HCT116 (cell line): Measurements from ENCODE around the gene MMS22L. TPM values are rescaled to one million over a fixed set of nuclear protein-coding genes. Genes with fewer than 3 reads are reported as not detected.

Experiments
- ATAC-seq: fragments of 200-7000 bp; cut with Tn5 transposase; 2 replicates; pipeline ENCODE4 v1.9.1; 2020; ENCODE audit warnings: mild to moderate bottlenecking, moderate library complexity
- BruUV-seq: library from RNA; stranded (reverse); fragments of 400-500 nt; replicated peaks from 2 replicates; lab custom pipeline; 2021; lab: Mats Ljungman, UMichigan
- CTCF ChIA-PET: fragments of 300-600 bp; sonication (Branson Sonifier 250); formaldehyde crosslinking; loops from one replicate; lab custom pipeline; 2021; ENCODE audit warnings: antibody characterized with exemption; lab: Charles Lee
- POLR2A ChIA-PET: fragments of 300-600, 350-600 bp; sonication (Branson Sonifier 250); formaldehyde crosslinking; loops from one replicate; lab custom pipeline; 2021; ENCODE audit warnings: antibody characterized with exemption; lab: Charles Lee
- RAD21 ChIA-PET, 2 experiments: fragments of 300-600 bp; sonication (Branson Sonifier 250); formaldehyde crosslinking; loops; one replicate each; lab custom pipeline; 2023; ENCODE audit warnings: low total read pairs in 2 of 2; ENCODE audit not compliant: uncharacterized antibody in 2 of 2, unreplicated experiment in 2 of 2, low non-redundant PET in 1 of 2; lab: Charles Lee
- DNase-seq: peaks from one replicate; pipeline ENCODE4 v3.0.0-alpha.2; 2010; ENCODE audit warnings: low read depth, low spot score
- H2AFZ ChIP-seq: fragments of 200-600 bp; shearing (Covaris generic), sonication (generic); 2 replicates; pipeline ENCODE4 v1.6.1; 2017; ENCODE audit warnings: low read depth, mixed run types, mixed read lengths, antibody characterized with exemption, low read length; ENCODE audit not compliant: poor library complexity, severe bottlenecking
- H3K27ac ChIP-seq: 2 replicates; pipeline ENCODE4 v1.5.1; 2012; ENCODE audit warnings: low read depth, low read length
- H3K27me3 ChIP-seq: fragments of 200-600 bp; sonication (generic); 2 replicates; pipeline ENCODE4 v1.6.1; 2016; ENCODE audit warnings: mixed run types, low read length, mixed read lengths; ENCODE audit not compliant: insufficient read depth
- H3K36me3 ChIP-seq, 2 experiments: fragments of 200-500 bp in 1 of 2; fragments of 200-600 bp in 1 of 2; sonication (Bioruptor generic) in 1 of 2; sonication (generic) in 1 of 2; 2 replicates each; pipeline versions ENCODE4 v1.5.1 to v1.6.1; 2014 to 2016; ENCODE audit warnings: low read length in 2 of 2, inconsistent platforms in 1 of 2, mixed read lengths in 1 of 2, mixed run types in 1 of 2; ENCODE audit not compliant: insufficient read depth in 2 of 2, control insufficient read depth in 1 of 2
- H3K4me1 ChIP-seq, 2 experiments: fragments of 200-600 bp in 1 of 2; sonication (generic) in 1 of 2; 2 replicates each; pipeline versions ENCODE4 v1.5.1 to v1.6.1; 2012 to 2017; ENCODE audit warnings: low read length in 2 of 2, inconsistent platforms in 1 of 2, mild to moderate bottlenecking in 1 of 2, mixed read lengths in 1 of 2, mixed run types in 1 of 2, moderate library complexity in 1 of 2; ENCODE audit not compliant: insufficient read depth in 2 of 2, control insufficient read depth in 1 of 2
- H3K4me2 ChIP-seq: fragments of 200-600 bp; sonication (generic); 2 replicates; pipeline ENCODE4 v1.6.1; 2017; ENCODE audit warnings: mixed run types, low read length, mixed read lengths
- H3K4me3 ChIP-seq, 2 experiments: fragments of 200-600 bp in 1 of 2; sonication (generic) in 1 of 2; replicated peaks in 1 of 2; 2 replicates each; pipeline ENCODE4 v1.5.1; 2011 to 2016; ENCODE audit warnings: low read length in 2 of 2, control low read depth in 1 of 2, low read depth in 1 of 2, mild to moderate bottlenecking in 1 of 2, mixed read lengths in 1 of 2, mixed run types in 1 of 2
- H3K79me2 ChIP-seq: fragments of 200-600 bp; sonication (generic); 2 replicates; pipeline ENCODE4 v1.6.1; 2017; ENCODE audit warnings: mild to moderate bottlenecking, mixed run types, low read length, moderate library complexity, mixed read lengths; ENCODE audit not compliant: insufficient read depth
- H3K9ac ChIP-seq: fragments of 200-600 bp; sonication (generic); 2 replicates; pipeline ENCODE4 v1.6.1; 2016; ENCODE audit warnings: low read length, mixed read lengths
- H3K9me2 ChIP-seq: fragments of 200-600 bp; sonication (generic), shearing (Covaris generic); 2 replicates; pipeline ENCODE4 v1.6.1; 2017; ENCODE audit warnings: mixed run types, mild to moderate bottlenecking, moderate library complexity; ENCODE audit not compliant: insufficient read depth
- H3K9me3 ChIP-seq, 2 experiments: fragments of 200-500 bp in 1 of 2; fragments of 200-600 bp in 1 of 2; sonication (Bioruptor generic) in 1 of 2; sonication (generic) in 1 of 2; 2 replicates each; pipeline ENCODE4 v1.6.1; 2014 to 2017; ENCODE audit warnings: low read length in 2 of 2, mixed read lengths in 2 of 2, inconsistent platforms in 1 of 2, low read depth in 1 of 2, mild to moderate bottlenecking in 1 of 2, mixed run types in 1 of 2, moderate library complexity in 1 of 2; ENCODE audit not compliant: control insufficient read depth in 1 of 2, insufficient read depth in 1 of 2
- H4K20me1 ChIP-seq: fragments of 200-600 bp; sonication (generic), shearing (Covaris generic); 2 replicates; pipeline ENCODE4 v1.6.1; 2017; ENCODE audit warnings: mixed run types, mild to moderate bottlenecking, moderate library complexity; ENCODE audit not compliant: insufficient read depth
- CBX3 ChIP-seq: IDR thresholded peaks from 2 replicates; pipeline ENCODE4 v1.6.1; 2012; ENCODE audit warnings: low read depth
- CEBPB ChIP-seq: IDR thresholded peaks from 2 replicates; pipeline ENCODE4 v1.6.1; 2012; ENCODE audit warnings: low read depth
- EGR1 ChIP-seq: IDR thresholded peaks from 2 replicates; pipeline ENCODE4 v1.6.1; 2012; ENCODE audit warnings: low read depth
- EZH2 ChIP-seq: fragments of 200-600 bp; sonication (generic); IDR thresholded peaks from 2 replicates; pipeline ENCODE4 v1.6.1; 2017; ENCODE audit warnings: antibody characterized with exemption, mixed run types
- EZH2phosphoT487 ChIP-seq: fragments of 200-600 bp; IDR thresholded peaks from 2 replicates; pipeline ENCODE4 v1.6.1; 2018; ENCODE audit warnings: antibody characterized with exemption, borderline replicate concordance
- FOSL1 ChIP-seq: IDR thresholded peaks from 2 replicates; pipeline ENCODE4 v1.6.1; 2012; ENCODE audit warnings: low read depth
- JUND ChIP-seq: IDR thresholded peaks from 2 replicates; pipeline ENCODE4 v1.6.1; 2012
- POLR2AphosphoS5 ChIP-seq: IDR thresholded peaks from 2 replicates; pipeline ENCODE4 v1.6.1; 2011; ENCODE audit warnings: mild to moderate bottlenecking, low read depth, low read length, moderate library complexity
- RAD21 ChIP-seq: IDR thresholded peaks from 2 replicates; pipeline ENCODE4 v1.6.1; 2012; ENCODE audit warnings: low read depth, mild to moderate bottlenecking
- SIN3A ChIP-seq: IDR thresholded peaks from 2 replicates; pipeline ENCODE4 v1.6.1; 2012; ENCODE audit warnings: low read depth
- SP1 ChIP-seq: IDR thresholded peaks from 2 replicates; pipeline ENCODE4 v1.6.1; 2012; ENCODE audit warnings: low read depth
- SRF ChIP-seq: IDR thresholded peaks from 2 replicates; pipeline ENCODE4 v1.6.1; 2012; ENCODE audit warnings: low read depth
- TCF7L2 ChIP-seq: IDR thresholded peaks from 2 replicates; pipeline ENCODE4 v1.7.0; 2011; ENCODE audit warnings: borderline replicate concordance, inconsistent platforms; ENCODE audit not compliant: insufficient read depth, insufficient read length; ENCODE audit errors: extremely low read depth
- YY1 ChIP-seq: IDR thresholded peaks from 2 replicates; pipeline ENCODE4 v1.6.1; 2011; ENCODE audit warnings: low read length, low read depth, moderate library complexity, mild to moderate bottlenecking; ENCODE audit not compliant: insufficient replicate concordance; ENCODE audit errors: extremely low read depth
- ZFX ChIP-seq: fragments of 450-650 bp; IDR thresholded peaks from 2 replicates; pipeline ENCODE4 v1.6.1; 2017
- ZNF274 ChIP-seq: fragments of 200-500 bp; sonication (Bioruptor generic); IDR thresholded peaks from 2 replicates; pipeline ENCODE4 v1.6.1; 2014; ENCODE audit warnings: mild to moderate bottlenecking, low read depth, low read length, inconsistent platforms
- intact Hi-C: fragments of 100-400 bp; cut with micrococcal nuclease; formaldehyde crosslinking; loops from 2 replicates; pipeline ENCODE4 v1.10.0; 2022
- total RNA-seq: library from RNA; stranded (reverse); gene quantifications from one replicate; pipeline ENCODE4 v1.2.1, GENCODE V29; 2021; ENCODE audit not compliant: unreplicated experiment
- TF ChIP-seq, protein P1 (sequence below): IDR thresholded peaks from 2 replicates; pipeline ENCODE4 v1.6.1; 2012
- TF ChIP-seq, protein P2 (sequence below): IDR thresholded peaks from 2 replicates; pipeline ENCODE4 v1.6.1; 2011; ENCODE audit warnings: mild to moderate bottlenecking, low read length, moderate library complexity; ENCODE audit not compliant: insufficient replicate concordance; ENCODE audit errors: extremely low read depth
- TF ChIP-seq, protein P3 (sequence below), 3 experiments: fragments of 200-600 bp in 1 of 3; sonication (generic) in 1 of 3; IDR thresholded peaks in 2 of 3; conservative IDR thresholded peaks in 1 of 3; 2 replicates each; pipeline ENCODE4 v1.5.1; 2012 to 2017; ENCODE audit warnings: low read depth in 2 of 3, low read length in 2 of 3, antibody characterized with exemption in 1 of 3, borderline replicate concordance in 1 of 3, control low read depth in 1 of 3, mild to moderate bottlenecking in 1 of 3, mixed read lengths in 1 of 3, mixed run types in 1 of 3, moderate library complexity in 1 of 3; ENCODE audit not compliant: insufficient read depth in 1 of 3

The MMS22L gene
- total RNA-seq, 1 experiment from 2014 or later: 44.1 TPM

DNA sequence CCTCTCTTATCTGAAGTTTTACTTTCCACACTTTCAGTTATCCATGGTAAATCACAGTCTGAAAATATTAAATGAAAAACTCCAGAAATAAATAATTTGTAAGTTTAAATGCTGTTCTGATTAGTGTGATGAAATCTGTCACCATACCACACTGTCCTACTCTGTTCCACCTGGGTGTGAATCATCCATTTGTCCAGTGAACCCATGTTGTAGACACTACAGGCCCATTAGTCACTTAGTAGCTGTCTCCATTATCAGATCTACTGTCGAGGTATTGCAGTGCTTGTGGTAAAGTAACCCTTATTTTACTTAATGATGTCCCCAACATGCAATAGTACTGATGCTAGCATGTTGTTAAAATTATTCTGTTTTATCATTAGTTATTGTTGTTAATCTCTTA, 29.2 kb upstream of the MMS22L start (continued):
- no peak for TF ChIP-seq ZNF274
- TF ChIP-seq EZH2: no peak
- TF ChIP-seq EZH2phosphoT487: no peak

DNA sequence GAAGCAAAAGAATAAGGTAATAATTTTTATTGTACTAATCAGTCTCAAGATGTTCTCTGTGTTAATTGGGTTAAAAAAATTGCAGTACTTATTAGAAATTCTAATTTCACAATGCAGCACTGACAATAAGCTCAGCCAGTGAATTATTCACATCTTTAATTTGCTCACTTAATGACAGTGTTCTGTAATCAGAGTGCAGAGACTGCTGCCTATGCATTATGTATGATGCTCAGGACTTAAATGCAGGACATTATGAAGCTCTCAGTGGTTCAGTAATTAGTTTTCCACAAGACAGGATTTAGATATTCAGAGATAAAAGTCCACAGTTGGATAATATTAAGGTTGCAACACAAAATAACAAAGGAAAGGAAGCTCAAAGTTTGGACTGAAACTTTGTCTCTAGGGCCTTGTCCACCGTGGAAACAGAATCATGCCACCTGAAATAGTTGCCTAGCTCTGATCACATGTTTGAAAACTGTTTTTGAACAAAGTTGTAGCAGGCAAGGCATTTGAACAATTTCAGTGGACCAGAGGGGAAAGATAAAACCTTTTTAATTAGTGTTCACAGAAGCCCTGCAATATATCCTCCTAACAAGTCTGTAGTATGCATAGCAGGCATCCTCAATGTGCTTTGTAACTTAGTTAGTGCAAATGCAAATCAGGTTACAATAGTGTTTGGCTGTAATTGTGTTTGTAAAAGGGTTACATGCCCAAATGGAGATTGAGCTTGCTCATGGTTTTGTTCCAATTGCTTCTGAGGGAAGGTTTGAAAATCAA, 23.7 kb upstream of the MMS22L start:
- H3K79me2 ChIP-seq: no peaks in the 10 kb centered on the region
- no TSS peak for BruUV-seq
- H3K9ac ChIP-seq: no peak overlapping the region
- H3K4me3 ChIP-seq: no peak overlapping the region
- no peaks in the 10 kb centered on the region for H3K4me1 ChIP-seq
- H3K36me3 ChIP-seq: no peaks in the 10 kb centered on the region
- H3K9me3 ChIP-seq: no peaks in the 10 kb centered on the region
- TF ChIP-seq, protein P1, sequence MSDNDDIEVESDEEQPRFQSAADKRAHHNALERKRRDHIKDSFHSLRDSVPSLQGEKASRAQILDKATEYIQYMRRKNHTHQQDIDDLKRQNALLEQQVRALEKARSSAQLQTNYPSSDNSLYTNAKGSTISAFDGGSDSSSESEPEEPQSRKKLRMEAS: no peak
- TF ChIP-seq EGR1: no peak
- TF ChIP-seq SIN3A: no peak
- no peak for TF ChIP-seq RAD21
- TF ChIP-seq, protein P2, sequence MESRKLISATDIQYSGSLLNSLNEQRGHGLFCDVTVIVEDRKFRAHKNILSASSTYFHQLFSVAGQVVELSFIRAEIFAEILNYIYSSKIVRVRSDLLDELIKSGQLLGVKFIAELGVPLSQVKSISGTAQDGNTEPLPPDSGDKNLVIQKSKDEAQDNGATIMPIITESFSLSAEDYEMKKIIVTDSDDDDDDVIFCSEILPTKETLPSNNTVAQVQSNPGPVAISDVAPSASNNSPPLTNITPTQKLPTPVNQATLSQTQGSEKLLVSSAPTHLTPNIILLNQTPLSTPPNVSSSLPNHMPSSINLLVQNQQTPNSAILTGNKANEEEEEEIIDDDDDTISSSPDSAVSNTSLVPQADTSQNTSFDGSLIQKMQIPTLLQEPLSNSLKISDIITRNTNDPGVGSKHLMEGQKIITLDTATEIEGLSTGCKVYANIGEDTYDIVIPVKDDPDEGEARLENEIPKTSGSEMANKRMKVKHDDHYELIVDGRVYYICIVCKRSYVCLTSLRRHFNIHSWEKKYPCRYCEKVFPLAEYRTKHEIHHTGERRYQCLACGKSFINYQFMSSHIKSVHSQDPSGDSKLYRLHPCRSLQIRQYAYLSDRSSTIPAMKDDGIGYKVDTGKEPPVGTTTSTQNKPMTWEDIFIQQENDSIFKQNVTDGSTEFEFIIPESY: no peak
- no peak for TF ChIP-seq JUND
- no peak for TF ChIP-seq SP1
- TF ChIP-seq, protein P3, sequence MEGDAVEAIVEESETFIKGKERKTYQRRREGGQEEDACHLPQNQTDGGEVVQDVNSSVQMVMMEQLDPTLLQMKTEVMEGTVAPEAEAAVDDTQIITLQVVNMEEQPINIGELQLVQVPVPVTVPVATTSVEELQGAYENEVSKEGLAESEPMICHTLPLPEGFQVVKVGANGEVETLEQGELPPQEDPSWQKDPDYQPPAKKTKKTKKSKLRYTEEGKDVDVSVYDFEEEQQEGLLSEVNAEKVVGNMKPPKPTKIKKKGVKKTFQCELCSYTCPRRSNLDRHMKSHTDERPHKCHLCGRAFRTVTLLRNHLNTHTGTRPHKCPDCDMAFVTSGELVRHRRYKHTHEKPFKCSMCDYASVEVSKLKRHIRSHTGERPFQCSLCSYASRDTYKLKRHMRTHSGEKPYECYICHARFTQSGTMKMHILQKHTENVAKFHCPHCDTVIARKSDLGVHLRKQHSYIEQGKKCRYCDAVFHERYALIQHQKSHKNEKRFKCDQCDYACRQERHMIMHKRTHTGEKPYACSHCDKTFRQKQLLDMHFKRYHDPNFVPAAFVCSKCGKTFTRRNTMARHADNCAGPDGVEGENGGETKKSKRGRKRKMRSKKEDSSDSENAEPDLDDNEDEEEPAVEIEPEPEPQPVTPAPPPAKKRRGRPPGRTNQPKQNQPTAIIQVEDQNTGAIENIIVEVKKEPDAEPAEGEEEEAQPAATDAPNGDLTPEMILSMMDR (IDR thresholded peaks at IDR 0.05 in 2 of 3, conservative IDR thresholded peaks at IDR 0.05 in 1 of 3; ENCODE audit: borderline replicate concordance in 1 of 3, insufficient read depth in 1 of 3, low read depth in 2 of 3, low read length in 2 of 3): no peak
- no peak for TF ChIP-seq YY1
- no peak for TF ChIP-seq TCF7L2
- TF ChIP-seq CEBPB: no peak
- no peak for TF ChIP-seq ZFX
- no peak for TF ChIP-seq SRF
- TF ChIP-seq POLR2AphosphoS5: no peak
- TF ChIP-seq CBX3: no peak
- no peak for TF ChIP-seq FOSL1
- intact Hi-C loops: no loop called here
- no peak for ATAC-seq
- RAD21 ChIA-PET: no interaction called here
- H3K27me3 ChIP-seq: no peaks in the 10 kb centered on the region
- DNase-seq: no peak
- no peak overlapping the region for H3K27ac ChIP-seq
- H4K20me1 ChIP-seq: no peaks in the 10 kb centered on the region
- H2AFZ ChIP-seq: no peak overlapping the region
- POLR2A ChIA-PET: no interaction called here
- no peak overlapping the region for H3K4me2 ChIP-seq
- CTCF ChIA-PET: no interaction called here
- no peaks in the 10 kb centered on the region for H3K9me2 ChIP-seq
